CD4-positive, CD25-positive, alpha-beta regulatory T cell (primary cell): Measurements from ENCODE around the gene MLLT10. TPM values are rescaled to one million over a fixed set of nuclear protein-coding genes. Genes with fewer than 3 reads are reported as not detected.
A peak's percentile ranks its signal among the peaks of the same experiment; 100 is the strongest.
"Not testable (repeated sequence)": the region's sequence is repeated elsewhere in the genome, so short reads cannot be mapped to it uniquely, and the experiment has no call there.

Experiments
- ATAC-seq, 2 donors: fragments of 150-1000 bp; cut with Tn5 transposase; one replicate each; pipeline ENCODE4 v1.10.0; 2021; ENCODE audit warnings: low read depth in 2 of 2, moderate number of reproducible peaks in 2 of 2, moderate library complexity in 1 of 2
- DNase-seq, 3 donors: peaks; one replicate each; pipeline versions ENCODE4 v3.0.0 to v3.0.0-alpha.2; 2012 to 2022; ENCODE audit warnings: mixed read lengths in 1 of 3
- H3K27ac ChIP-seq: one replicate; pipeline ENCODE4 v1.7.0; 2013; ENCODE audit warnings: mild to moderate bottlenecking, low read length; ENCODE audit not compliant: insufficient read depth, poor library complexity, severe bottlenecking
- H3K27me3 ChIP-seq: one replicate; pipeline ENCODE4 v1.7.0; 2013; ENCODE audit warnings: low read length; ENCODE audit not compliant: control insufficient read depth, insufficient read depth
- H3K36me3 ChIP-seq: one replicate; pipeline ENCODE4 v1.7.0; 2013; ENCODE audit warnings: mild to moderate bottlenecking, low read length, moderate library complexity; ENCODE audit not compliant: control insufficient read depth, insufficient read depth
- H3K4me1 ChIP-seq: 2 replicates; pipeline ENCODE4 v1.7.0; 2013; ENCODE audit warnings: mild to moderate bottlenecking, low read length; ENCODE audit not compliant: insufficient read depth, control insufficient read depth, poor library complexity, severe bottlenecking
- H3K4me3 ChIP-seq: one replicate; pipeline ENCODE4 v1.7.0; 2013; ENCODE audit warnings: low read depth, mild to moderate bottlenecking, low read length, moderate library complexity
- H3K9me3 ChIP-seq, 2 experiments: 1 replicate in 1 of 2; 2 replicates in 1 of 2; pipeline ENCODE4 v1.7.0; 2013; ENCODE audit warnings: low read length in 2 of 2, mild to moderate bottlenecking in 1 of 2, moderate library complexity in 1 of 2; ENCODE audit not compliant: control insufficient read depth in 2 of 2
- H3K27ac Mint-ChIP-seq, 3 donors: one replicate each; pipeline ENCODE4 v1.8.0; 2020 to 2022; ENCODE audit warnings: mild to moderate bottlenecking in 3 of 3, mixed read lengths in 3 of 3, moderate library complexity in 2 of 3
- H3K27me3 Mint-ChIP-seq: one replicate; pipeline ENCODE4 v1.8.0; 2022; ENCODE audit warnings: mild to moderate bottlenecking, mixed read lengths
- H3K36me3 Mint-ChIP-seq: one replicate; pipeline ENCODE4 v1.8.0; 2020; ENCODE audit warnings: mixed read lengths
- H3K4me1 Mint-ChIP-seq, 4 donors: one replicate each; pipeline ENCODE4 v1.8.0; 2020 to 2022; ENCODE audit warnings: mixed read lengths in 4 of 4, mild to moderate bottlenecking in 1 of 4
- H3K4me3 Mint-ChIP-seq, 4 donors: one replicate each; pipeline ENCODE4 v1.8.0; 2020 to 2022; ENCODE audit warnings: mild to moderate bottlenecking in 4 of 4, mixed read lengths in 4 of 4, moderate library complexity in 3 of 4
- H3K9me3 Mint-ChIP-seq, 7 donors: one replicate each; pipeline ENCODE4 v1.8.0; 2020 to 2022; ENCODE audit warnings: mixed read lengths in 7 of 7, mild to moderate bottlenecking in 3 of 7, moderate library complexity in 2 of 7
- polyA plus RNA-seq, 4 donors: library from polyadenylated mRNA; unstranded; fragments of 300-500 nt; fragmentation: Illumina TruSeq; gene quantifications; one replicate each; pipeline ENCODE4 v1.2.3, GENCODE V29; 2021
- total RNA-seq: library from RNA; stranded (reverse); gene quantifications from one replicate; pipeline ENCODE4 v1.2.3, GENCODE V29; 2022

The MLLT10 gene
- total and polyA plus RNA-seq, 5 donors from 2014 or later = 5.8 to 81.9 (median 8.1) TPM

- H3K4me1 ChIP-seq, H3K27ac Mint-ChIP-seq, H3K27me3 ChIP-seq, H3K9me3 Mint-ChIP-seq, H3K27ac ChIP-seq, H3K4me3 ChIP-seq, H3K27me3 Mint-ChIP-seq, ATAC-seq, DNase-seq, H3K9me3 ChIP-seq, H3K4me3 Mint-ChIP-seq: not testable (repeated sequence)
- Mint-ChIP-seq H3K4me1 (peaks cover 33 to 50% (median 42%) of the 10 kb centered on the region in 4 donors), H3K36me3 (peaks cover 69% of the 10 kb centered on the region)
- peaks cover 25% of the 10 kb centered on the region for H3K36me3 ChIP-seq
Observed at GRCh38 chr10:21628645-21629044, 94.6 kb downstream of the MLLT10 start.

- H3K9me3 Mint-ChIP-seq = no peaks in the 10 kb centered on the region
- no peak overlapping the region for H3K4me3 Mint-ChIP-seq
- Histone ChIP-seq H3K9me3 (no peaks in the 10 kb centered on the region), H3K4me3 (no peak overlapping the region), H3K36me3 (peaks cover 28% of the 10 kb centered on the region), H3K27ac (no peak overlapping the region), H3K4me1 (no peaks in the 10 kb centered on the region), H3K27me3 (no peaks in the 10 kb centered on the region)
- H3K36me3 Mint-ChIP-seq = peaks cover 63% of the 10 kb centered on the region
- peaks cover 26 to 51% (median 45%) of the 10 kb centered on the region in 4 donors for H3K4me1 Mint-ChIP-seq
- DNase-seq (no peak), ATAC-seq (no peak)
- peak overlapping the region in 1 of 3 donors; percentile 57 for H3K27ac Mint-ChIP-seq
- no peaks in the 10 kb centered on the region for H3K27me3 Mint-ChIP-seq
Observed at GRCh38 chr10:21634599-21635365, 100.8 kb downstream of the MLLT10 start.

GRCh38 chr10:21637795-21638194, 103.8 kb downstream of the MLLT10 start:
- H3K36me3 ChIP-seq = peaks cover 26% of the 10 kb centered on the region
- H3K36me3 Mint-ChIP-seq = peaks cover 47% of the 10 kb centered on the region

GRCh38 chr10:21638681-21639080, 104.6 kb downstream of the MLLT10 start:
- peaks cover 27 to 56% (median 45%) of the 10 kb centered on the region in 4 donors for H3K4me1 Mint-ChIP-seq

More at GRCh38 chr10:21637795-21638194, 103.8 kb downstream of the MLLT10 start:
- Mint-ChIP-seq H3K27me3 (no peaks in the 10 kb centered on the region), H3K27ac (no peak overlapping the region), H3K4me3 (no peak overlapping the region), H3K9me3 (no peaks in the 10 kb centered on the region), H3K4me1 (peaks cover 22 to 50% (median 42%) of the 10 kb centered on the region in 4 donors)
- no peak for DNase-seq
- Histone ChIP-seq H3K4me3 (no peak overlapping the region), H3K9me3 (no peaks in the 10 kb centered on the region), H3K27ac (no peak overlapping the region), H3K27me3 (no peaks in the 10 kb centered on the region), H3K4me1 (no peaks in the 10 kb centered on the region)
- no peak for ATAC-seq

GRCh38 chr10:21648040-21648439, 114.0 kb downstream of the MLLT10 start:
- Histone ChIP-seq H3K36me3 (peaks cover 19% of the 10 kb centered on the region), H3K27me3 (no peaks in the 10 kb centered on the region), H3K4me3 (no peak overlapping the region), H3K9me3 (no peaks in the 10 kb centered on the region), H3K4me1 (peaks cover 6% of the 10 kb centered on the region), H3K27ac (no peak overlapping the region)
- Mint-ChIP-seq H3K36me3 (peaks cover 16% of the 10 kb centered on the region), H3K27ac (peak overlapping the region in 1 of 3 donors; percentile 33), H3K4me1 (peaks cover 29 to 52% (median 43%) of the 10 kb centered on the region in 4 donors), H3K9me3 (peaks cover 0 to 2% (median 0%) of the 10 kb centered on the region in 7 donors), H3K27me3 (no peaks in the 10 kb centered on the region), H3K4me3 (no peak overlapping the region)
- DNase-seq (no peak), ATAC-seq (no peak)

More at GRCh38 chr10:21638681-21639080, 104.6 kb downstream of the MLLT10 start:
- DNase-seq (no peak), ATAC-seq (no peak)
- H3K9me3 ChIP-seq = no peaks in the 10 kb centered on the region
- Mint-ChIP-seq H3K27me3 (no peaks in the 10 kb centered on the region), H3K36me3 (peaks cover 47% of the 10 kb centered on the region), H3K9me3 (no peaks in the 10 kb centered on the region), H3K27ac (peak overlapping the region; percentile 3 to 60 (median 46)), H3K4me3 (no peak overlapping the region)
- H3K27me3 ChIP-seq = no peaks in the 10 kb centered on the region
- no peaks in the 10 kb centered on the region for H3K4me1 ChIP-seq
- no peak overlapping the region for H3K27ac ChIP-seq
- no peak overlapping the region for H3K4me3 ChIP-seq
- H3K36me3 ChIP-seq = peaks cover 26% of the 10 kb centered on the region

GRCh38 chr10:21649454-21649872, 115.4 kb downstream of the MLLT10 start:
- Mint-ChIP-seq H3K4me1 (peaks cover 18 to 41% (median 34%) of the 10 kb centered on the region in 4 donors), H3K4me3 (peak overlapping the region in 1 of 4 donors; percentile 62), H3K27me3 (no peaks in the 10 kb centered on the region), H3K9me3 (peaks cover 0 to 2% (median 0%) of the 10 kb centered on the region in 7 donors), H3K27ac (peak overlapping the region; percentile 66 to 76 (median 73)), H3K36me3 (peaks cover 16% of the 10 kb centered on the region)
- Histone ChIP-seq H3K27me3 (no peaks in the 10 kb centered on the region), H3K4me1 (peaks cover 6% of the 10 kb centered on the region), H3K27ac (no peak overlapping the region), H3K9me3 (no peaks in the 10 kb centered on the region), H3K36me3 (peaks cover 27% of the 10 kb centered on the region), H3K4me3 (no peak overlapping the region)
- DNase-seq (peak in 1 of 3 donors; percentile 72), ATAC-seq (peak; percentile 77 to 78)

- H3K9me3 Mint-ChIP-seq = peaks cover 0 to 2% (median 0%) of the 10 kb centered on the region in 7 donors
- DNase-seq = no peak
- H3K4me3 ChIP-seq = no peak overlapping the region
- no peaks in the 10 kb centered on the region for H3K27me3 ChIP-seq
- no peak overlapping the region for H3K4me3 Mint-ChIP-seq
- H3K27ac ChIP-seq = no peak overlapping the region
- H3K27ac Mint-ChIP-seq = no peak overlapping the region
- H3K27me3 Mint-ChIP-seq = no peaks in the 10 kb centered on the region
- H3K4me1 Mint-ChIP-seq = peaks cover 16 to 34% (median 27%) of the 10 kb centered on the region in 4 donors
- no peaks in the 10 kb centered on the region for H3K9me3 ChIP-seq
- H3K36me3 Mint-ChIP-seq = peaks cover 16% of the 10 kb centered on the region
- peaks cover 6% of the 10 kb centered on the region for H3K4me1 ChIP-seq
- peaks cover 27% of the 10 kb centered on the region for H3K36me3 ChIP-seq
- ATAC-seq = no peak
Observed at GRCh38 chr10:21650353-21650752, 116.3 kb downstream of the MLLT10 start.
